HG03097 (cell line): ENCODE measurements around the gene SLC18A3.

Source experiments
- ATAC-seq: cut with Tn5 transposase; IDR thresholded peaks from one replicate; pipeline ENCODE4 v1.9.1; 2021; ENCODE audit not compliant: unreplicated experiment, low FRiP score

Gene SLC18A3

GRCh38 chr10:49610458-49611165 is 502 bp downstream of the SLC18A3 start:
- ATAC-seq: no peak

DNA sequence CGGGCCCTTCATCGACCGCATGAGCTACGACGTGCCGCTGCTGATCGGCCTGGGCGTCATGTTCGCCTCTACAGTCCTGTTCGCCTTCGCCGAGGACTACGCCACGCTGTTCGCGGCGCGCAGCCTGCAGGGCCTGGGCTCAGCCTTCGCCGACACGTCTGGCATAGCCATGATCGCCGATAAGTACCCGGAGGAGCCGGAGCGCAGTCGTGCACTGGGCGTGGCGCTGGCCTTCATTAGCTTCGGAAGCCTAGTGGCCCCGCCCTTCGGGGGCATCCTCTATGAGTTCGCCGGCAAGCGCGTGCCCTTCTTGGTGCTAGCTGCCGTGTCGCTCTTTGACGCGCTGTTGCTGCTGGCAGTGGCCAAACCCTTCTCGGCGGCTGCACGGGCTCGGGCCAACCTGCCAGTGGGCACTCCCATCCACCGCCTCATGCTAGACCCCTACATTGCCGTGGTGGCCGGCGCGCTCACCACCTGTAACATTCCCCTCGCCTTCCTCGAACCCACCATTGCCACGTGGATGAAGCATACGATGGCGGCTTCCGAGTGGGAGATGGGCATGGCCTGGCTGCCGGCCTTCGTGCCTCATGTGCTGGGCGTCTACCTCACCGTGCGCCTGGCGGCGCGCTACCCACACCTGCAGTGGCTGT is 1.2 kb downstream of the SLC18A3 start:
- ATAC-seq: no peak

DNA sequence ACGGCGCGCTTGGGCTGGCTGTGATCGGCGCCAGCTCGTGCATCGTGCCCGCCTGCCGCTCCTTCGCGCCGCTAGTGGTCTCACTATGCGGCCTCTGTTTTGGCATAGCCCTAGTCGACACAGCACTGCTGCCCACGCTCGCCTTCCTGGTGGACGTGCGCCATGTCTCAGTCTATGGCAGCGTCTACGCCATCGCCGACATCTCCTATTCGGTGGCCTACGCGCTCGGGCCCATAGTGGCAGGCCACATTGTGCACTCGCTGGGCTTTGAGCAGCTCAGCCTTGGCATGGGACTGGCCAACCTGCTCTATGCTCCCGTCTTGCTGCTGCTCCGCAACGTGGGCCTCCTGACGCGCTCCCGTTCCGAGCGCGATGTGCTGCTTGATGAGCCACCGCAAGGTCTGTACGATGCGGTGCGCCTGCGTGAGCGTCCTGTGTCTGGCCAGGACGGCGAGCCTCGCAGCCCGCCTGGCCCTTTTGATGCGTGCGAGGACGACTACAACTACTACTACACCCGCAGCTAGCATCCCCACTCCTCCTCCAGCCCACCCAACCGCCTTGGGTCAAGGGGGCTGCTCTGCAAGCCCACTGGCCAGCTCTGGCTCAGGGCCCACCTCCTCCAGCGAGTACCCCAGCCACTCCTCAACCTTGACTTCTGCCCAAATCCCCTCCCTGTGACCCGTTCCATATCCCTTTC is 1.9 kb downstream of the SLC18A3 start:
- no peak for ATAC-seq

DNA sequence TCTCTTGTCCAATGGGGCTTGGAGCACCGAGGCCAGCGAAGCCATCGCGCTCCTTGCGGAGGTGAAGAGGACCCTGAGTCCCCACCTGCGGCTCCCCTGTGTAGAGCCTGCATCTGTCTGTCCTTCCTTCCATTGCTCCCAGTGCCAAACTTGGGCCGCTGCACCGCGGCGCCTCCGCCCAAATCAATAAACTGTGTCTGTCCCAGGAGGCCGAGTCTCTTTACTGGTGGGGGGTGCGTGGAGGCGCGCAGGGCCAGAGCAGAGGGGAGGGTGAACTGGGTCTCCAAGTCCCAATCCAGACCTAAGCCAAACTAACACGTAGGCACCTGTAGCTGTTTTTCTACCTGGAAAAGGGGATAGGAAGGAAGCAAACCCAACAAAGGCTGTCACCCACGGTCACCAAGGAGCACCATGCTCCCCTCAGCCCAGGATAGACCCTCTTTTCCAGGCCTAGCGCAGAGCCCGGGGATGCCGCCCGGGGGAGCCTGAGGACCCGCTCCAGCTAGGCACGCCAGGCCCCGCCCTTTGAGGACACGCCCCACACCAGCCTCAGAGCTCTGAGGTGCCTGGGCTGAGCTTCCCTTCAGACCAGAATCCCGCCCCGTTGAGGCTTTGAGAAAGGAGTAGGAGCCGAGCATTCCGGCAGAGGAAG is 2.5 kb downstream of the SLC18A3 start:
- ATAC-seq: no peak

DNA sequence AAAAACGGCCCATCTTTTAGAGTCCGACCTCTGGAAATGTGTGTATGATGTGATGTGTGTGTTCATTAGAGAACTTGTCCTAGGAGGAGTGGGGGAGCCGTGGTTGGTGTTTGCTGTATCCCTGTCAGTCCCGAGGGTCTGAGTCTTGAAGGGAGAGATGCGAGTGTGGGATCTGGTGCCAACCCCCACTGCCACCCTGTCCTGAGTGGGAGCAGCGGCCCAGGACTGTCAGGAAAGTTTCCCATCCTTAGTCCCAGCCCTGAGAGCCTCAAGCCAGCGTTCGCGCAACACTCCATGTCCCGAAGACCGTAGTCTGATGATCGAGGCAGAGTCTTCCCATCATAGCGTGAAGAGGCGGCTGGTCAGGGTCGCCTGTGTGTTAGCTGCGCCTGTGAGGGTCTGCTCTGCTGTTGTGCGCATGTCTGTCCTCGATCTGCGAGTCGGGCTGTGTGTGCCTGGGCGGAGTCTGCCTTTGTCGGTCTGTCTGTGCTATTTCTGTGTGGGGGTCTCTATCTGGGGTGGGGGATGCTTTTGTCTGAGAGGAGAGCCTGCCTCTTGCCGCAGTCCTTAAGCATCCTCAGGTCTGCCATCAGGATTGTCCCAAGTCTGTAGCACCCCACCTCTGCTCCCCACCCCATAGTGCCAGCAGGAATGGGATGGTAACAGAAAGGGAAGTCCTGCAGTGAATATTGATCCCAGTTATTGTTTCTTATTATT is 3.2 kb downstream of the SLC18A3 start:
- no peak for ATAC-seq

DNA sequence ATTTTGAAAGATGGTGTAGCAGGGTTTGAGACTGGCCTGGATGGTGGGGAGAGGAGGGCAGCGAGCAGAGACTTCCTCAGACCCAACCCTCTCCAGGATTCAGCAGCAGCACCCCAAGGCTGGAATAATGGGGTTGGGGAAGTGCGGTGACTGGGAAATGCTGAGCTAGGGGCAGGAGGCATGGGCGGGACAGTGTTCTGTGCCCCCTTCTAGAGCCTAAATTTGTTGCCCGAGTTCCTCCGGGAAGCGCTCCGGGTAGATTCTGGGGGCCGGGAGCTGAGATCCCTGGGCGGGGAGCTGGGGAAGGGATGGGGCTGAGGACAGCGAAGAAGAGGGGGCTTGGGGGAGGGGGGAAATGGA is 3.8 kb downstream of the SLC18A3 start, which contains the start of gene CHAT:
CHAT (plus strand) TSS at position 156 of the 360 bp plus-strand sequence; CDS start at position 309, 153 bp downstream.
- no peak for ATAC-seq

DNA sequence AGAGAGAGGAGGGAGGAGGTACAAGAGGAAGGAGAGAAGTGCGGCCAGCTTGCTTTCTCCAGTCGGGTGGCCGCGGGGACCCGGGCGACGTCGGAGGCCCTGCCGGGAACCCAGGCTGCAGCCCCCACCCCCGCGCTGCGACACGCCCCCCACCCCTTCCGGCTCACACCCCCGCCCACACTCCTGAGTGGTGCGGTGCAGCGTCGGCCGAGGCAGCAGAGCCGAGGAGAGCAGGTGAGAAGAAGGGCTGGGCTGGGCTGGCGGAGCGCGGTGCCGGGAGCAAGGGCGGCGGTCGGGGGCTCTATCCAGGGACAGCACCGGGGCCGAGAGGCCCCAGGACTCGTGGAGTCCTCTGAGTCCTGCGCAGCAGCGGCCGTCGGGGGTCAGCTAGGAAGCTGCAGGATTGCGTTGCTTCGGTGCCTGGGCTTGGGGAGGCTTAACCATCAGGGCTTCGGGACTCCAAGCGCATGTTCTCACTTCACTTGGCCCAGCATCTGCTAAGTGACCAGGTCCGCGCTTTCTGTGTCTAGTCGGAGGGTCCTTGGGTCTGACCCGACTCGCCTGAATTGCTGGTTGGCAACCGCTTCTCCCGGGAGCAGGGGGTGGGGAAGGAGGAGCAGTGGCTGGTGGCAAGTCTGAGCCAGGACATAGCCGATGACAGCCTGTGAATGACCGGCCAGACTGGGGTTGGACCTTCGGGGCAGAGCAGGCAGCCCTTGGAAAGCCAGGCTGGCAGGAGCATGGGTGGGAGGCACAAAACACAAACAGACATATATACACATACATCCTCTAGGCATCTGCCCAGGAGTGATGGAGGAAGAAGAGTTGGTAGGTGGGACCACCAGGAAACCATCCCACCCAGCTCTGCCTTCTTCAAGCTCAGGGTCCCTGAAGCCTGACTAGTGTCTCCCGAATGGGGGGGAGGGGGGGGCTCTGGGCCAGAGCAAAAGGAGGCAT is 4.4 kb downstream of the SLC18A3 start:
- ATAC-seq: no peak

DNA sequence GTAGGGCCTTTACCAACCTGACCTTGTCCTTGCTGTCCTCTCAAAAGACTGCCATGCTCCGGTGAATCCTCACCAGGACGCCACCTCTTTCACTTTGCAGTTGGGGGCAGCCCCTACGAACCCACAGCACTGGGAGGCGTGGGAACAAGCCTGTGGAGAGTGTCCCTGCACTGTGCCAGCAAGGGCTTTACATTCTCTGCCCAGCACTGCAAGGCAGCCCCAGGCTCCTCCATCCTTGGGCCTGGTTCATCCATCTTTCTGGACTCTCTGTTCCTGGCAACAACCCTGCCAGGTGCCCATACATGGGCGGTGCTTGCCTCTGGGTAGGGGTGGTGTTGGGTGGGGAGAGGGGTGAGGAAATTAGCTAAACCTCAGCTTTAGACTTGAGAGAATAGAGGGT is 5.1 kb downstream of the SLC18A3 start:
- ATAC-seq: no peak

GRCh38 chr10:49615721-49616120 is 5.6 kb downstream of the SLC18A3 start:
- ATAC-seq: no peak

DNA sequence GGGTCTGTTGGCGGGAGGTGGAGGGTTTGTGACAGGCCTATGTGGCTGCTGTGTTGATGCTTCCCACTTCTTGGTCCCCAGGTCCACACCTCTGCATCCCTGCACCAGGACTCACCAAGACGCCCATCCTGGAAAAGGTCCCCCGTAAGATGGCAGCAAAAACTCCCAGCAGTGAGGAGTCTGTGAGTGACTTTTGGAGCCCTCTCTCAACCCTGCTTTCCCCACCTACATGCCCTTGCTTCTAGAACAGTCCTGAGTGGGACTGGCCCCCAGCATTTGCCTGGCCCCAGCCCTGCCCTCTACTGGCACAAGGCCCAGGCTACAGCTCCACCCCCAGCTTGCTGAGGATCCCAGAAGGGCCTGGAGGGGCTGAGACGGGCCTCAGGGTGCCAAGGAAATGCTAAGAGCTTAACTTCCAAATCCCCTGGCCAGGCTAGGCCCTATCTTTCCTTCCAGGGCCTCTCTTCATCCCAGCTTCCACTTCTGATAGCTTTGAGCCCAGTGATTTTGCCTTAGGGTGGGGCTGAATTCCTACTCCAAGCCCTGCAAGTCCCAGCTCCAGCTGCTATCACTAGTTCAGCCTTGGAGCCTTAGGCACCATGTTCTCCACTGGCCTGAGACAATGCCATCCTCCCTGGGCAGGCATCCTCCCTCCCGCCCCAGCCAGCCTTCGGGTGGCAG is 6.5 kb downstream of the SLC18A3 start:
- ATAC-seq: no peak

DNA sequence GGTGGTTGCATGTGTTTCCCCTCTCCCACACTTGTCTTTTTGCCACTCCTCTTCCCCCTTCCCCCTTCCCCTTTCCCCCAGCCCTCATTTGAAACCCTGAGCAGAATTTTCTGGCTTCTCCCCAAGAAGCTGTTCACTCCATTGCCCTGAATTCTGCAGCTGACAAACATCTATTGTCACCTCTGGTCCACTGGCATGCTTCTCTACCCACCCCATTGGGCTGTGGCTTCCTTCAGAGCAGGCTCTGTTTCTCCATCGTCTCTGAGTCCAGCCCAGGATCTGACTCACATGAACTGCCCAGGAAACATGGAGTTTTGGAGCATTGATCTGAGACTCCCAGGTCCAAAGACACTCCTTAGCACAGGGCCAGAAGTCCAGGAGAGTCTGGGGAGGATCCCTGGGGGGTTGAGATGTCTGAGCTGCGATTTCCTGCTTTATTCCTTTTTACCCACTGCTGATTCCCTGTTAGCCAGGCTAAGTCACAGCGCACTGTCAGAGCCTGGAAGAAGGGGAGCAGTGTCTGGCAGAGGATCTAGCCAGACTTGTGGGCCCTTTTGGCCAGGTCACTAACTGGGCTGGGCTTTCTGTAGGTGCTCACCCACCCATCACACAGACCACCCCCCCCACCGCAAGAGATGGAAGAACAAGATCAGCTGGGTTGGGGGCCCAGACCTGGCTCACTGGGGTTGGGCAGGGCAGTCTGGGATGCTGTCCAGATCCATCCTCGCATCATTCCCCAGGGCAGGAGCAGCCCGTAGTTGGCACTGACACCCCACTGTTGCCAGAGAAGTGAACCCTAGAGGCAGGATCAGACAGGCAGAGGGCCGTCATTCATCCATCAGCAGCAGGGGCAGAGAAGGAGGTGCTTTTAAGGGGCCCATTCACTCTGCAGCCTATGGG is 7.3 kb downstream of the SLC18A3 start:
- ATAC-seq: no peak

GRCh38 chr10:49618821-49619220 is 8.7 kb downstream of the SLC18A3 start:
- ATAC-seq: no peak

DNA sequence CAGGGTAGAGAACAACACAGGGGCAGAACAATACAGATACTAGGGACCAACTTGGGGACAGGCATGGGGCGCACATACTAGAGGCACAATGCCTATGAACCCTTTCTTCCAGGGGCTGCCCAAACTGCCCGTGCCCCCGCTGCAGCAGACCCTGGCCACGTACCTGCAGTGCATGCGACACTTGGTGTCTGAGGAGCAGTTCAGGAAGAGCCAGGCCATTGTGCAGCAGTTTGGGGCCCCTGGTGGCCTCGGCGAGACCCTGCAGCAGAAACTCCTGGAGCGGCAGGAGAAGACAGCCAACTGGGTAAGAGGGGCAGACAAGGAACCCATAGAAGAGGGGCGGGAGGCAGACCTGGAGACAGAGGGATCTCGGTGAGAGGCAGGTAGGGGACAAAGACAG is 9.5 kb downstream of the SLC18A3 start:
- ATAC-seq: no peak

GRCh38 chr10:49620286-49620810 is 10.2 kb downstream of the SLC18A3 start:
- no peak for ATAC-seq

- no peak for ATAC-seq
These were observed 10.8 kb downstream of the SLC18A3 start for GRCh38 chr10:49620841-49621378.

- ATAC-seq: no peak
These were observed 11.5 kb downstream of the SLC18A3 start for GRCh38 chr10:49621561-49621960.
